Naive thymus-derived CD4-positive, alpha-beta T cell (primary cell): ENCODE results near the gene ITGB4. TPM values are rescaled to one million over a fixed set of nuclear protein-coding genes. Genes with fewer than 3 reads are reported as not detected.
A peak's percentile ranks its signal among the peaks of the same experiment; 100 is the strongest.

Experiments
- ATAC-seq: fragments of 150-1000 bp; cut with Tn5 transposase; 2 replicates; pipeline ENCODE4 v1.10.0; 2021; ENCODE audit warnings: mild to moderate bottlenecking, moderate library complexity
- CTCF ChIA-PET: fragments of 350-600 bp; sonication (Branson Sonifier 250); formaldehyde crosslinking; loops from one replicate; lab custom pipeline; 2021; ENCODE audit warnings: antibody characterized with exemption; lab: Charles Lee
- POLR2A ChIA-PET: fragments of 350-600 bp; sonication (Branson Sonifier 250); formaldehyde crosslinking; loops from one replicate; lab custom pipeline; 2021; ENCODE audit warnings: antibody characterized with exemption, inconsistent platforms; lab: Charles Lee
- DNase-seq, 9 donors: peaks; one replicate each; pipeline versions ENCODE4 v3.0.0 to v3.0.0-alpha.2; 2020 to 2022; ENCODE audit warnings: mixed read lengths in 1 of 9
- H3K27ac ChIP-seq: one replicate; pipeline ENCODE4 v1.7.0; 2013; ENCODE audit warnings: mild to moderate bottlenecking, low read depth, low read length, moderate library complexity
- H3K27me3 ChIP-seq, 2 donors: one replicate each; pipeline ENCODE4 v1.7.0; 2013; ENCODE audit warnings: low read length in 2 of 2, mild to moderate bottlenecking in 2 of 2, moderate library complexity in 2 of 2; ENCODE audit not compliant: control insufficient read depth in 2 of 2, insufficient read depth in 2 of 2
- H3K36me3 ChIP-seq, 3 experiments: 1 replicate in 2 of 3; 2 replicates in 1 of 3; pipeline ENCODE4 v1.7.0; 2013; ENCODE audit warnings: low read length in 3 of 3, mild to moderate bottlenecking in 3 of 3, moderate library complexity in 1 of 3; ENCODE audit not compliant: insufficient read depth in 3 of 3, control insufficient read depth in 2 of 3
- H3K4me1 ChIP-seq, 2 donors: one replicate each; pipeline ENCODE4 v1.7.0; 2013; ENCODE audit warnings: low read length in 2 of 2, mild to moderate bottlenecking in 2 of 2, moderate library complexity in 1 of 2; ENCODE audit not compliant: control insufficient read depth in 2 of 2, insufficient read depth in 2 of 2
- H3K4me3 ChIP-seq: 2 replicates; pipeline ENCODE4 v1.7.0; 2013; ENCODE audit warnings: mild to moderate bottlenecking, low read length
- H3K9me3 ChIP-seq, 3 experiments: 1 replicate in 2 of 3; 2 replicates in 1 of 3; pipeline ENCODE4 v1.7.0; 2013; ENCODE audit warnings: low read length in 3 of 3; ENCODE audit not compliant: control insufficient read depth in 2 of 3
- H3K27ac Mint-ChIP-seq, 9 donors: one replicate each; pipeline ENCODE4 v1.8.0; 2020 to 2022; ENCODE audit warnings: mixed read lengths in 9 of 9, mild to moderate bottlenecking in 8 of 9, moderate library complexity in 5 of 9, inconsistent platforms in 2 of 9
- H3K27me3 Mint-ChIP-seq, 5 donors: one replicate each; pipeline ENCODE4 v1.8.0; 2021 to 2022; ENCODE audit warnings: mixed read lengths in 5 of 5, mild to moderate bottlenecking in 1 of 5
- H3K36me3 Mint-ChIP-seq, 5 donors: one replicate each; pipeline ENCODE4 v1.8.0; 2020 to 2022; ENCODE audit warnings: mixed read lengths in 5 of 5, mild to moderate bottlenecking in 3 of 5, inconsistent platforms in 1 of 5
- H3K4me1 Mint-ChIP-seq, 7 donors: one replicate each; pipeline ENCODE4 v1.8.0; 2020 to 2022; ENCODE audit warnings: mixed read lengths in 7 of 7, mild to moderate bottlenecking in 3 of 7, inconsistent platforms in 1 of 7
- H3K4me3 Mint-ChIP-seq, 10 donors: one replicate each; pipeline ENCODE4 v1.8.0; 2020 to 2022; ENCODE audit warnings: mild to moderate bottlenecking in 10 of 10, mixed read lengths in 10 of 10, moderate library complexity in 6 of 10, inconsistent platforms in 2 of 10
- H3K9me3 Mint-ChIP-seq, 11 donors: one replicate each; pipeline ENCODE4 v1.8.0; 2020 to 2022; ENCODE audit warnings: mixed read lengths in 11 of 11, mild to moderate bottlenecking in 4 of 11, inconsistent platforms in 1 of 11, moderate library complexity in 1 of 11
- intact Hi-C, 2 donors: fragments of 100-400 bp; cut with micrococcal nuclease; formaldehyde crosslinking; loops; one replicate each; pipeline ENCODE4 v1.15.1; 2023
- polyA plus RNA-seq, 2 donors: library from polyadenylated mRNA; unstranded; fragments of 300-500 nt; fragmentation: Illumina TruSeq; gene quantifications; one replicate each; pipeline ENCODE4 v1.2.3, GENCODE V29; 2021
- total RNA-seq, 6 experiments: library from RNA in 5 of 6; stranded (reverse) in 5 of 6; gene quantifications; 1 replicate in 5 of 6; 2 replicates in 1 of 6; pipeline ENCODE4 v1.2.3 and lab custom pipeline; 2021 to 2026

The ITGB4 gene
- total and polyA plus RNA-seq, 7 experiments from 2014 or later, result 0.09 to 1.8 (median 0.77) TPM

- POLR2A ChIA-PET, result interaction anchor here (0.8 to 11.0 kb wide), 7 partner anchors 11 to 74 kb away, joined by 3 to 244 read pairs (median 77); partner anchors contain the start of genes GALK1, UNC13D, UNK and WBP2
- peaks cover 9 to 25% (median 22%) of the 10 kb centered on the region in 3 experiments for H3K36me3 ChIP-seq
- H3K4me3 Mint-ChIP-seq, result peak overlapping the region in 3 of 10 donors; percentile 47 to 96 (median 68)
Observed at GRCh38 chr17:75773808-75774470, 52.7 kb downstream of the ITGB4 start.

GRCh38 chr17:75774471-75774990 lies 53.3 kb downstream of the ITGB4 start:
- Histone ChIP-seq H3K27ac (no peak overlapping the region), H3K36me3 (peaks cover 14 to 31% (median 23%) of the 10 kb centered on the region in 3 experiments), H3K9me3 (no peaks in the 10 kb centered on the region), H3K4me3 (no peak overlapping the region), H3K4me1 (peaks cover 15 to 17% of the 10 kb centered on the region in 2 donors), H3K27me3 (no peaks in the 10 kb centered on the region)
- Mint-ChIP-seq H3K27me3 (peaks cover 0 to under 1% (median 0%) of the 10 kb centered on the region in 5 donors), H3K4me3 (peak overlapping the region in 5 of 10 donors; percentile 19 to 96 (median 49)), H3K9me3 (peaks cover 0 to 12% (median 0%) of the 10 kb centered on the region in 11 donors), H3K27ac (peak overlapping the region in 7 of 9 donors; percentile 48 to 94 (median 78)), H3K36me3 (peaks cover 13 to 32% (median 24%) of the 10 kb centered on the region in 5 donors), H3K4me1 (peaks cover 12 to 42% (median 35%) of the 10 kb centered on the region in 7 donors)
- POLR2A ChIA-PET, result interaction anchor here (0.8 to 11.0 kb wide), 10 partner anchors 11 to 74 kb away, joined by 3 to 244 read pairs (median 35); partner anchors contain the start of genes GALK1, UNC13D, UNK and WBP2
- CTCF ChIA-PET, result no interaction called here
- DNase-seq, result peak in 3 of 9 donors; percentile 21 to 28 (median 23)
- intact Hi-C loops, result no loop called here
- ATAC-seq, result peak; percentile 2

More at GRCh38 chr17:75773808-75774470, 52.7 kb downstream of the ITGB4 start:
- Mint-ChIP-seq H3K36me3 (peaks cover 13 to 30% (median 22%) of the 10 kb centered on the region in 5 donors), H3K9me3 (peaks cover 0 to 11% (median 0%) of the 10 kb centered on the region in 11 donors), H3K27me3 (no peaks in the 10 kb centered on the region), H3K27ac (peak overlapping the region in 6 of 9 donors; percentile 12 to 94 (median 74)), H3K4me1 (peaks cover 12 to 41% (median 35%) of the 10 kb centered on the region in 7 donors)
- peak; percentile 0 for ATAC-seq
- no peak overlapping the region for H3K27ac ChIP-seq
- intact Hi-C loops, result no loop called here
- H3K9me3 ChIP-seq, result no peaks in the 10 kb centered on the region
- CTCF ChIA-PET, result interaction anchor here (1.8 kb wide), 1 partner anchor 21 kb away, joined by 7 read pairs; no protein-coding TSS in a partner anchor
- H3K4me3 ChIP-seq, result no peak overlapping the region
- peaks cover 15 to 17% of the 10 kb centered on the region in 2 donors for H3K4me1 ChIP-seq
- no peaks in the 10 kb centered on the region for H3K27me3 ChIP-seq
- peak in 1 of 9 donors; percentile 33 for DNase-seq

GRCh38 chr17:75774991-75775668 lies 53.9 kb downstream of the ITGB4 start:
- H3K27ac Mint-ChIP-seq, result peak overlapping the region; percentile 20 to 95 (median 89)
- H3K36me3 Mint-ChIP-seq, result peaks cover 13 to 35% (median 27%) of the 10 kb centered on the region in 5 donors
- peak in 3 of 9 donors; percentile 28 to 36 (median 29) for DNase-seq
- peaks cover 15 to 17% of the 10 kb centered on the region in 2 donors for H3K4me1 ChIP-seq
- no peaks in the 10 kb centered on the region for H3K9me3 ChIP-seq
- CTCF ChIA-PET, result no interaction called here
- no peak overlapping the region for H3K27ac ChIP-seq
- H3K27me3 ChIP-seq, result no peaks in the 10 kb centered on the region
- peaks cover 0 to 15% (median 0%) of the 10 kb centered on the region in 11 donors for H3K9me3 Mint-ChIP-seq
- H3K27me3 Mint-ChIP-seq, result peaks cover 0 to 3% (median 0%) of the 10 kb centered on the region in 5 donors
- H3K4me3 ChIP-seq, result no peak overlapping the region
- peaks cover 14 to 31% (median 23%) of the 10 kb centered on the region in 3 experiments for H3K36me3 ChIP-seq
- H3K4me3 Mint-ChIP-seq, result peak overlapping the region in 6 of 10 donors; percentile 83 to 97 (median 95)
- POLR2A ChIA-PET, result interaction anchor here (0.7 to 11.0 kb wide), 13 partner anchors 10 to 357 kb away, joined by 3 to 244 read pairs (median 7); partner anchors contain the start of genes GALK1, TRIM65, UNC13D and UNK
- peaks cover 16 to 48% (median 39%) of the 10 kb centered on the region in 7 donors for H3K4me1 Mint-ChIP-seq
- no peak for ATAC-seq
- intact Hi-C loops, result loop anchor here in 1 of 2 donors (5.0 kb wide), 2 partner anchors 52 to 67 kb away; partner anchors contain the start of gene UNC13D

- ChIA-PET POLR2A (interaction anchor here (0.6 to 11.0 kb wide), 32 partner anchors 8 to 527 kb away, joined by 3 to 244 read pairs (median 5); partner anchors contain the start of genes GALK1, GGA3, GRB2 and MRPS7), CTCF (interaction anchor here (0.6 to 1.5 kb wide), 8 partner anchors 11 to 418 kb away, joined by 3 to 11 read pairs (median 4); partner anchors contain the start of genes GALK1 and WBP2)
- H3K4me3 Mint-ChIP-seq, result peak overlapping the region; percentile 83 to 99 (median 96)
- Histone ChIP-seq H3K9me3 (no peaks in the 10 kb centered on the region), H3K36me3 (peaks cover 14 to 31% (median 23%) of the 10 kb centered on the region in 3 experiments), H3K4me1 (peaks cover 15 to 17% of the 10 kb centered on the region in 2 donors), H3K27ac (peak overlapping the region; percentile 98), H3K4me3 (peak overlapping the region; percentile 85), H3K27me3 (no peaks in the 10 kb centered on the region)
- H3K27me3 Mint-ChIP-seq, result peaks cover 0 to 3% (median 0%) of the 10 kb centered on the region in 5 donors
- H3K36me3 Mint-ChIP-seq, result peaks cover 13 to 35% (median 27%) of the 10 kb centered on the region in 5 donors
- H3K9me3 Mint-ChIP-seq, result peaks cover 0 to 15% (median 0%) of the 10 kb centered on the region in 11 donors
- H3K4me1 Mint-ChIP-seq, result peaks cover 16 to 49% (median 40%) of the 10 kb centered on the region in 7 donors
- DNase-seq, result peak in 6 of 9 donors; percentile 34 to 61 (median 47)
- peak overlapping the region; percentile 57 to 95 (median 89) for H3K27ac Mint-ChIP-seq
- intact Hi-C loops, result loop anchor here (2.0 to 5.0 kb wide), 3 partner anchors 24 to 66 kb away; partner anchors contain the start of gene UNC13D (in 1 of the 2)
- ATAC-seq, result no peak
Observed at GRCh38 chr17:75776386-75777295, 55.4 kb downstream of the ITGB4 start.

- ATAC-seq (no peak), DNase-seq (peak in 2 of 9 donors; percentile 23 to 26)
- Mint-ChIP-seq H3K27me3 (peaks cover 0 to 3% (median 0%) of the 10 kb centered on the region in 5 donors), H3K4me1 (peaks cover 14 to 51% (median 40%) of the 10 kb centered on the region in 7 donors), H3K9me3 (peaks cover 0 to 15% (median 0%) of the 10 kb centered on the region in 11 donors), H3K4me3 (peak overlapping the region; percentile 83 to 99 (median 96)), H3K27ac (peak overlapping the region; percentile 57 to 95 (median 89)), H3K36me3 (peaks cover 13 to 35% (median 27%) of the 10 kb centered on the region in 5 donors)
- peaks cover 14 to 31% (median 23%) of the 10 kb centered on the region in 3 experiments for H3K36me3 ChIP-seq
- intact Hi-C loops, result loop anchor here (2.0 to 5.0 kb wide), 3 partner anchors 25 to 65 kb away; partner anchors contain the start of gene UNC13D (in 1 of the 2)
- H3K4me1 ChIP-seq, result peaks cover 17% of the 10 kb centered on the region in 2 donors
- ChIA-PET POLR2A (interaction anchor here (0.6 to 11.0 kb wide), 29 partner anchors 8 to 527 kb away, joined by 3 to 244 read pairs (median 4); partner anchors contain the start of genes GALK1, TRIM65, UNC13D and UNK), CTCF (interaction anchor here (0.8 to 1.5 kb wide), 7 partner anchors 9 to 78 kb away, joined by 3 to 11 read pairs (median 5); partner anchors contain the start of genes GALK1 and WBP2)
- H3K9me3 ChIP-seq, result no peaks in the 10 kb centered on the region
- H3K27ac ChIP-seq, result peak overlapping the region; percentile 98
- H3K4me3 ChIP-seq, result peak overlapping the region; percentile 85
- no peaks in the 10 kb centered on the region for H3K27me3 ChIP-seq
Observed at GRCh38 chr17:75777296-75777922, 56.1 kb downstream of the ITGB4 start.
